Sigmoid colon (tissue), 4 donors: ENCODE data around the gene PRDM16.

Experiments
- EP300 ChIP-seq, 4 donors: sonication (generic); formaldehyde crosslinking; IDR thresholded peaks; one replicate each; pipeline ENCODE4 v1.6.1; 2017; ENCODE audit warnings: antibody characterized with exemption in 4 of 4
- POLR2A ChIP-seq, 2 donors: fragments of 450-650 bp; IDR thresholded peaks; one replicate each; pipeline ENCODE4 v1.6.1; 2016; ENCODE audit warnings: antibody characterized with exemption in 2 of 2, mild to moderate bottlenecking in 2 of 2, moderate library complexity in 2 of 2
- TF ChIP-seq, protein P1 (sequence below), 4 experiments: fragments of 450-650 bp in 3 of 4; fragments of 200-600 bp in 1 of 4; IDR thresholded peaks; one replicate each; pipeline ENCODE4 v1.5.1; 2016 to 2019; ENCODE audit warnings: antibody characterized with exemption in 4 of 4, mild to moderate bottlenecking in 3 of 4, moderate library complexity in 2 of 4

DNA sequence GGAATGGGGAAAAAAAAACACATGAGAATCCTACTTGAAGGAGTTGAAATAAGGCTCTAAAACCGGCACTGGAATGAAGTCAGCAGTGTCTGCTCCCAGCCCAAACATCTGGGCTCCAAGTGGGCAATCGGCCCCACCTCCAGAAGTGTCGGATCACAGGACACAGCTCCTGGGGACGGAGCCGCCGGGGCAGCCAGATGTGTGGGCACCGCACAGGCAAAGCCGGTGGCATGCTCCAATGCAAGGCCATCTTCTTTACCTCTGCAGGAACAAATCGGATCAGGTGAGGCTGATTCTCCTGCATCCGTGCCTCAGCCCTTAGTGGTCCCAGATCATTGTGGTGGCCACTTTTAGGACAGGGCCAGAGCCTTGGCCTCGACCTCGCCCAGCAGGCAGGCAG is 156.7 kb downstream of the PRDM16 start:
- TF ChIP-seq, protein P1, sequence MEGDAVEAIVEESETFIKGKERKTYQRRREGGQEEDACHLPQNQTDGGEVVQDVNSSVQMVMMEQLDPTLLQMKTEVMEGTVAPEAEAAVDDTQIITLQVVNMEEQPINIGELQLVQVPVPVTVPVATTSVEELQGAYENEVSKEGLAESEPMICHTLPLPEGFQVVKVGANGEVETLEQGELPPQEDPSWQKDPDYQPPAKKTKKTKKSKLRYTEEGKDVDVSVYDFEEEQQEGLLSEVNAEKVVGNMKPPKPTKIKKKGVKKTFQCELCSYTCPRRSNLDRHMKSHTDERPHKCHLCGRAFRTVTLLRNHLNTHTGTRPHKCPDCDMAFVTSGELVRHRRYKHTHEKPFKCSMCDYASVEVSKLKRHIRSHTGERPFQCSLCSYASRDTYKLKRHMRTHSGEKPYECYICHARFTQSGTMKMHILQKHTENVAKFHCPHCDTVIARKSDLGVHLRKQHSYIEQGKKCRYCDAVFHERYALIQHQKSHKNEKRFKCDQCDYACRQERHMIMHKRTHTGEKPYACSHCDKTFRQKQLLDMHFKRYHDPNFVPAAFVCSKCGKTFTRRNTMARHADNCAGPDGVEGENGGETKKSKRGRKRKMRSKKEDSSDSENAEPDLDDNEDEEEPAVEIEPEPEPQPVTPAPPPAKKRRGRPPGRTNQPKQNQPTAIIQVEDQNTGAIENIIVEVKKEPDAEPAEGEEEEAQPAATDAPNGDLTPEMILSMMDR (IDR thresholded peaks at IDR 0.05), result no peak
- TF ChIP-seq POLR2A (IDR thresholded peaks at IDR 0.05) (no peak), EP300 (IDR thresholded peaks at IDR 0.05) (no peak)
